ENCODE data around the gene TBX1.

Gene TBX1

DNA sequence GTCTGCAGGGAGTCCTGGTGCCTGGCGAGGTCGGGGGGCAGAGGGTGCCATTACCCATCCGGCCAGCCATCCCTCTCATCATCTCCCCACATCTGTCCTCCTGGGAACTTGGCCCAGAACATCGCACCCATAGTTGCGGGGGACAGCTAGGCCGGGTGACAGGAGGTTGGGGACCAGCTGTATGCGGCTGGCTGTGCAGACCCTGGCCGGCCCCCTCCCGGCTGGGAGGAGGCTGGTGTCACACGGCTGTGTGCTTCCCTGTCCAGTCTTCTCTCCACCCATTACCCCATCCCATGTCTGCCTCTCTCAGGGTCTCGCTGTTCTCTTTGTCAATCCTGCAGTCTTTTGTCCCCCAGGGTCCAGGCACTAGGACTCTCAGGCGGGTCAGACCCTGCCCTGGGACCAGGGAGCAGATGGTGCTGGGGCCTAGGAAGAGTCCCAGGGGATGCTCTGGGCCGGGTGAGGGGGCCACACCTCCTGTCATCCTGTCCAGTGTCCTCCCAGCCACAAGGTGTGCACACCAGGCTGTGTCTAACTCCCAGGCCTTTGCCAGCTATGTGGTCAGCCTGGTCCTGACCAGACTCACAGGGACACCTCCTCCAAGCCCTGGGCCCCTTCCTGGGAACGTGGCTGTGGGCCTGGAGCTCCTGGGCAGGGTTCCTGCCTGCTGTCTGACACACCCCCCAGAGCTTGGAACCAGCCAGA is 6.4 kb upstream of the TBX1 start:
- WGBS (ENCODE audit: insufficient coverage, insufficient read length) = no CpG with 5 or more reads among the region's 14 CpGs
- Histone ChIP-seq H3K27me3 (ENCODE audit: control insufficient read depth, insufficient read depth, low read length) (peaks cover 59% of the 10 kb centered on the region), H3K9me3 (ENCODE audit: control insufficient read depth, insufficient read depth, low read length) (no peaks in the 10 kb centered on the region), H3K4me3 (ENCODE audit: low read length) (no peak overlapping the region), H3K36me3 (ENCODE audit: control insufficient read depth, insufficient read depth, low read length) (no peaks in the 10 kb centered on the region), H3K27ac (ENCODE audit: low read length) (no peak overlapping the region), H3K4me1 (ENCODE audit: control insufficient read depth, insufficient read depth, low read length) (peaks cover 8% of the 10 kb centered on the region; the same call in 1 of the 2 replicates)
- DNase-seq (ENCODE audit: low read depth, low spot score) = no peak

DNA sequence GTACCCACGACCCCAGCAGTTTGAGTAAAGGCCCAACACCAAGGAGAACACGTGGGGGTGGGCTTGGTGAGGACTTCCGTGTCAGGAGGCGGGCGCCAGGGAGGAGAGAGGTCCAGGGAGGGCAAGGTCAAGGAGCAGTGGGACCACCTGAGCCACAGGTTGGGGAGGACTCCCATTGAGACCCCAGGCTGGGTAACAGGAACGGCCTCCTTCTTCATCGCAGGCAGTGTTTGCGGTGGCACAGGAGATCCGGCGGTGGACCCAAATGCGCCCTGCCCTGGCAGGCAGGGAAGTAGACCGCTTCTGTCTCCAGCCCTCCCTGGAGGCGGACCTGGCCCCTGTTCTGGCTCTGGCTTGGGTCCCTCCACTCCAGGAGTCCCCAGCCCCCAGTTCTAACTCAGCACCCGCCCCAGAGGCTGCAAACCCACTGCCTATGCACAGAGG is 5.9 kb upstream of the TBX1 start:
- no peak for DNase-seq (ENCODE audit: low read depth, low spot score)
- Histone ChIP-seq H3K9me3 (ENCODE audit: control insufficient read depth, insufficient read depth, low read length) (no peaks in the 10 kb centered on the region), H3K4me3 (ENCODE audit: low read length) (no peak overlapping the region), H3K36me3 (ENCODE audit: control insufficient read depth, insufficient read depth, low read length) (no peaks in the 10 kb centered on the region), H3K27ac (ENCODE audit: low read length) (no peak overlapping the region), H3K4me1 (ENCODE audit: control insufficient read depth, insufficient read depth, low read length) (peaks cover 8% of the 10 kb centered on the region; the same call in 1 of the 2 replicates), H3K27me3 (ENCODE audit: control insufficient read depth, insufficient read depth, low read length) (peaks cover 65% of the 10 kb centered on the region)
- no CpG with 5 or more reads among the region's 14 CpGs for WGBS (ENCODE audit: insufficient coverage, insufficient read length)

GRCh38 chr22:19755145-19755710 is 5.3 kb upstream of the TBX1 start:
- Histone ChIP-seq H3K36me3 (ENCODE audit: control insufficient read depth, insufficient read depth, low read length) (no peaks in the 10 kb centered on the region), H3K27ac (ENCODE audit: low read length) (no peak overlapping the region), H3K9me3 (ENCODE audit: control insufficient read depth, insufficient read depth, low read length) (no peaks in the 10 kb centered on the region), H3K4me3 (ENCODE audit: low read length) (no peak overlapping the region), H3K27me3 (ENCODE audit: control insufficient read depth, insufficient read depth, low read length) (peaks cover 68% of the 10 kb centered on the region), H3K4me1 (ENCODE audit: control insufficient read depth, insufficient read depth, low read length) (peaks cover 8% of the 10 kb centered on the region; the same call in 1 of the 2 replicates)
- no peak for DNase-seq (ENCODE audit: low read depth, low spot score)
- WGBS (ENCODE audit: insufficient coverage, insufficient read length) = no CpG with 5 or more reads among the region's 59 CpGs

- Histone ChIP-seq H3K4me1 (ENCODE audit: control insufficient read depth, insufficient read depth, low read length) (peaks cover 8% of the 10 kb centered on the region; the same call in 1 of the 2 replicates), H3K4me3 (ENCODE audit: low read length) (no peak overlapping the region), H3K36me3 (ENCODE audit: control insufficient read depth, insufficient read depth, low read length) (no peaks in the 10 kb centered on the region)
Observed at GRCh38 chr22:19755722-19756287, 4.8 kb upstream of the TBX1 start.

GRCh38 chr22:19756288-19757128 is 4.1 kb upstream of the TBX1 start:
- H3K27me3 ChIP-seq (ENCODE audit: control insufficient read depth, insufficient read depth, low read length) = peaks cover 73% of the 10 kb centered on the region
- H3K9me3 ChIP-seq (ENCODE audit: control insufficient read depth, insufficient read depth, low read length) = no peaks in the 10 kb centered on the region
- no CpG with 5 or more reads among the region's 76 CpGs for WGBS (ENCODE audit: insufficient coverage, insufficient read length)
- H3K27ac ChIP-seq (ENCODE audit: low read length) = no peak overlapping the region
- no peak for DNase-seq (ENCODE audit: low read depth, low spot score)
- peaks cover 7% of the 10 kb centered on the region; the same call in 1 of the 2 replicates for H3K4me1 ChIP-seq (ENCODE audit: control insufficient read depth, insufficient read depth, low read length)
- no peak overlapping the region for H3K4me3 ChIP-seq (ENCODE audit: low read length)
- H3K36me3 ChIP-seq (ENCODE audit: control insufficient read depth, insufficient read depth, low read length) = no peaks in the 10 kb centered on the region

More at GRCh38 chr22:19755722-19756287, 4.8 kb upstream of the TBX1 start:
- no peak overlapping the region for H3K27ac ChIP-seq (ENCODE audit: low read length)
- WGBS (ENCODE audit: insufficient coverage, insufficient read length) = no CpG with 5 or more reads among the region's 26 CpGs
- H3K9me3 ChIP-seq (ENCODE audit: control insufficient read depth, insufficient read depth, low read length) = no peaks in the 10 kb centered on the region
- peaks cover 69% of the 10 kb centered on the region for H3K27me3 ChIP-seq (ENCODE audit: control insufficient read depth, insufficient read depth, low read length)
- DNase-seq (ENCODE audit: low read depth, low spot score) = no peak

DNA sequence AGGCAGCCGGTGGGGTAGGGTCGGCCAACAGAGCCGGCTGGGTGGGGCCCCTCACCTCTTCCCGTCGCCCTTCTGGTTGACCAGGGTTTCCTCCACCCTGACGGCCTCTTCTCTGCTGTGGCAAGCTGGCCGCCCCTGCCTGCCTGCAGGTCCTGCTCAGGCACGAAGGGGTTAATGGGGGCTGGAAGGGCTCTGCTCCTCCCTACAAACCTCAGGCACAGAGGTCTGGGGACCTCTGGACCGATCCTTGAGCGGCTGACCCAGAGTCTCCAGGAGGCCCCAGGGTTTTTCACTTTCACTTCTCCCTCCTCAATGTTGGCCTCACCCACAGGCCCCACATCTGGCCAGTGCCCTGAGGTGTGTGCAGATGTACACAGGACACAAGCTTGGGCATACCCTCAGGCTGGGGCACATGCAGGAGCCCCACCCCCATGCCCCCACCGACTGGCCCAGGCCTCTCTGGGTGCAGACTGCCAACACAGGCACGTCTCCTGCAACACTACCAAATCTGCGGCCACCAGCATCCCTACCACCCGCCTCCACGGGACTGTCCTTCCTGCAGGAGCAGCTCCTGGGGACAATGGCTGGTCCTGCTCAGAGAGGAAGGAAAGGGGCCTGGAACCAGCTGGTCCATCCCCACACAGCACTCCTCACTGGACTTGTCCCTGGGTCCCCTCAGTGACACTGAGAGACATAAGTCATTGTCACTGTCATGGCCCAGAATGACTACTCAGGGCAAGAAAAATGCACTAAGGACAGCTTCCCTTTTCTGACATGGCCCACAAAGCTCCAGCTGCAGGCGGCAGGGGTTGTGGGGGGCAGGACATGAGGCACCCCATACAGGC is 3.2 kb upstream of the TBX1 start:
- Histone ChIP-seq H3K36me3 (ENCODE audit: control insufficient read depth, insufficient read depth, low read length) (no peaks in the 10 kb centered on the region), H3K4me1 (ENCODE audit: control insufficient read depth, insufficient read depth, low read length) (peaks cover 10% of the 10 kb centered on the region; the same call in 1 of the 2 replicates), H3K9me3 (ENCODE audit: control insufficient read depth, insufficient read depth, low read length) (no peaks in the 10 kb centered on the region), H3K4me3 (ENCODE audit: low read length) (no peak overlapping the region), H3K27me3 (ENCODE audit: control insufficient read depth, insufficient read depth, low read length) (peaks cover 82% of the 10 kb centered on the region), H3K27ac (ENCODE audit: low read length) (no peak overlapping the region)
- DNase-seq (ENCODE audit: low read depth, low spot score) = no peak
- no CpG with 5 or more reads among the region's 16 CpGs for WGBS (ENCODE audit: insufficient coverage, insufficient read length)

- Histone ChIP-seq H3K36me3 (ENCODE audit: control insufficient read depth, insufficient read depth, low read length) (no peaks in the 10 kb centered on the region), H3K9me3 (ENCODE audit: control insufficient read depth, insufficient read depth, low read length) (no peaks in the 10 kb centered on the region), H3K27ac (ENCODE audit: low read length) (no peak overlapping the region), H3K4me3 (ENCODE audit: low read length) (no peak overlapping the region), H3K4me1 (ENCODE audit: control insufficient read depth, insufficient read depth, low read length) (peaks cover 13% of the 10 kb centered on the region; the same call in 1 of the 2 replicates), H3K27me3 (ENCODE audit: control insufficient read depth, insufficient read depth, low read length) (peaks cover 87% of the 10 kb centered on the region)
- WGBS (ENCODE audit: insufficient coverage, insufficient read length) = no CpG with 5 or more reads among the region's 43 CpGs
- no peak for DNase-seq (ENCODE audit: low read depth, low spot score)
Observed at GRCh38 chr22:19757985-19758895, 2.3 kb upstream of the TBX1 start.

DNA sequence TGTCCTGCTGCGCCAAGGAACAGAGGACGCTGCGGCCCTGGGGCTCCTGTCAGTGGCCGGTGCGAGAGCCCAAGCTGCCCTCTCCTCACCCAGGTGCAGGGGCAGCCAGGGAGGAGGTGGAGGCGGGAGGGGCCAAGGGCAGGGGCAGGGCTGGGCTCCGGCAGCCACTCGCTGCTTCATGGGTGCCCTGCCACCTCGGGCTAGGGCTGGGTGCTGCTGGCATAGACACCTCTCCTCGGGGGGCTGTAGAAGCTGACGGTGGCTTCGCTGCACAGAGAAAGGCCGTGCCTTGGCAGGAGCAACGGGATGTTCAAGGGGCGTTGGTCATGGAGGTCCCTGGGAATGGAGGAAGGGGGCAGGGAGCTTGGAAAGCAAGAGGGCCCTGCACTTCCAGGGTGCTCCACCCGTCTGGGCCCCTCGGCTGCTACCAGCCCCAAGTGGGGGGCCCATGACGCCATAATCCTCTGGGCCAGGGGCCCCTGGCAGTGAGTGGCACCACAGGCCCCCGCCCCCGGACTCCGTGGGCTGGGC is 1.6 kb upstream of the TBX1 start:
- Histone ChIP-seq H3K9me3 (ENCODE audit: control insufficient read depth, insufficient read depth, low read length) (no peaks in the 10 kb centered on the region), H3K36me3 (ENCODE audit: control insufficient read depth, insufficient read depth, low read length) (no peaks in the 10 kb centered on the region), H3K27me3 (ENCODE audit: control insufficient read depth, insufficient read depth, low read length) (peaks cover 88% of the 10 kb centered on the region), H3K4me1 (ENCODE audit: control insufficient read depth, insufficient read depth, low read length) (peaks cover 14% of the 10 kb centered on the region), H3K27ac (ENCODE audit: low read length) (no peak overlapping the region), H3K4me3 (ENCODE audit: low read length) (no peak overlapping the region)
- DNase-seq (ENCODE audit: low read depth, low spot score) = no peak
- no CpG with 5 or more reads among the region's 21 CpGs for WGBS (ENCODE audit: insufficient coverage, insufficient read length)

Measured in iPS DF 6.9 (cell line).